Neural cell (in vitro differentiated cells): ENCODE data around the gene TSPOAP1. TPM values are rescaled to one million over a fixed set of nuclear protein-coding genes. Genes with fewer than 3 reads are reported as not detected.

Experiments used
- H2AFZ ChIP-seq: fragments of 200-600, 300-800 bp; sonication (generic), shearing (Covaris generic); 2 replicates; pipeline ENCODE4 v1.6.0; 2014; ENCODE audit warnings: low read depth, mild to moderate bottlenecking, antibody characterized with exemption, low read length, moderate library complexity
- H3F3A ChIP-seq: fragments of 200-600 bp; shearing (Covaris generic); 2 replicates; pipeline ENCODE4 v1.6.1; 2016; ENCODE audit warnings: mild to moderate bottlenecking, moderate library complexity, mixed read lengths, antibody characterized with exemption, low read length; ENCODE audit not compliant: insufficient read depth, poor library complexity, severe bottlenecking
- H3K27ac ChIP-seq: fragments of 200-600, 300-800 bp; sonication (generic), shearing (Covaris generic); 2 replicates; pipeline ENCODE4 v1.5.1; 2014; ENCODE audit warnings: mild to moderate bottlenecking, low read length, moderate library complexity
- H3K27me3 ChIP-seq: fragments of 300-800, 200-600 bp; sonication (generic), shearing (Covaris generic); 2 replicates; pipeline ENCODE4 v1.6.0; 2014; ENCODE audit warnings: mild to moderate bottlenecking, low read depth, low read length, moderate library complexity; ENCODE audit not compliant: insufficient read depth
- H3K36me3 ChIP-seq: fragments of 300-800, 200-600 bp; sonication (generic), shearing (Covaris generic); 2 replicates; pipeline ENCODE4 v1.5.1; 2014; ENCODE audit warnings: mild to moderate bottlenecking, antibody characterized with exemption, low read length, moderate library complexity; ENCODE audit not compliant: insufficient read depth
- H3K4me2 ChIP-seq: fragments of 300-800, 200-600 bp; sonication (generic), shearing (Covaris generic); 2 replicates; pipeline ENCODE4 v1.6.0; 2014; ENCODE audit warnings: mild to moderate bottlenecking, low read length
- H3K4me3 ChIP-seq: fragments of 300-800, 200-600 bp; sonication (generic), shearing (Covaris generic); 2 replicates; pipeline ENCODE4 v1.5.1; 2014; ENCODE audit warnings: mild to moderate bottlenecking, low read length, moderate library complexity
- H3K79me2 ChIP-seq: fragments of 200-600 bp; shearing (Covaris generic); replicated peaks from 2 replicates; pipeline ENCODE4 v1.6.0; 2014; ENCODE audit warnings: mild to moderate bottlenecking, low read length, moderate library complexity; ENCODE audit not compliant: insufficient read depth
- H3K9ac ChIP-seq: fragments of 300-800, 200-600 bp; sonication (generic), shearing (Covaris generic); 2 replicates; pipeline ENCODE4 v1.6.1; 2016; ENCODE audit warnings: mild to moderate bottlenecking, low read length, mixed read lengths
- H3K9me2 ChIP-seq: fragments of 200-600 bp; shearing (Covaris generic); 2 replicates; pipeline ENCODE4 v1.6.1; 2016; ENCODE audit warnings: mild to moderate bottlenecking, low read length, mixed read lengths; ENCODE audit not compliant: insufficient read depth
- H3K9me3 ChIP-seq: fragments of 200-600, 300-800 bp; sonication (generic), shearing (Covaris generic); 2 replicates; pipeline ENCODE4 v1.6.1; 2016; ENCODE audit warnings: mild to moderate bottlenecking, mixed run types, low read length, moderate library complexity, mixed read lengths
- H4K20me1 ChIP-seq: fragments of 200-600 bp; shearing (Covaris generic); 2 replicates; pipeline ENCODE4 v1.6.1; 2016; ENCODE audit warnings: mild to moderate bottlenecking, mixed run types; ENCODE audit not compliant: insufficient read depth
- CTCF ChIP-seq: fragments of 450-650 bp; IDR thresholded peaks from 2 replicates; pipeline ENCODE4 v1.5.1; 2014; ENCODE audit warnings: antibody characterized with exemption, mild to moderate bottlenecking, moderate library complexity; ENCODE audit not compliant: poor library complexity, severe bottlenecking
- EP300 ChIP-seq: fragments of 450-650 bp; conservative IDR thresholded peaks from 2 replicates; pipeline ENCODE4 v1.6.1; 2014; ENCODE audit warnings: antibody characterized with exemption, mild to moderate bottlenecking, moderate library complexity; ENCODE audit not compliant: poor library complexity, severe bottlenecking
- EZH2 ChIP-seq: fragments of 200-600, 300-800 bp; shearing (Covaris generic), sonication (generic); IDR thresholded peaks from 2 replicates; pipeline ENCODE4 v1.6.1; 2014; ENCODE audit warnings: antibody characterized with exemption, low read length, borderline replicate concordance, mild to moderate bottlenecking; ENCODE audit not compliant: insufficient read depth, poor library complexity, severe bottlenecking
- MXI1 ChIP-seq: fragments of 450-650 bp; conservative IDR thresholded peaks from 2 replicates; pipeline ENCODE4 v1.6.1; 2014; ENCODE audit warnings: antibody characterized with exemption, mild to moderate bottlenecking; ENCODE audit not compliant: poor library complexity, severe bottlenecking
- POLR2AphosphoS5 ChIP-seq: IDR thresholded peaks from 2 replicates; pipeline ENCODE4 v1.6.1; 2012
- RAD21 ChIP-seq: fragments of 450-650 bp; conservative IDR thresholded peaks from 2 replicates; pipeline ENCODE4 v1.6.1; 2014; ENCODE audit warnings: antibody characterized with exemption, mild to moderate bottlenecking, moderate library complexity
- REST ChIP-seq: IDR thresholded peaks from 2 replicates; pipeline ENCODE4 v1.6.1; 2012; ENCODE audit warnings: borderline replicate concordance
- SMC3 ChIP-seq: fragments of 450-650 bp; conservative IDR thresholded peaks from 2 replicates; pipeline ENCODE4 v1.6.1; 2014; ENCODE audit warnings: antibody characterized with exemption, mild to moderate bottlenecking, moderate library complexity; ENCODE audit not compliant: poor library complexity
- TAF1 ChIP-seq: IDR thresholded peaks from 2 replicates; pipeline ENCODE4 v1.6.1; 2012; ENCODE audit warnings: low read depth
- polyA plus RNA-seq: library from polyadenylated mRNA; depleted of rRNA; stranded (reverse); fragments of >200 nt; gene quantifications from 2 replicates; pipeline ENCODE4 v1.2.3, GENCODE V29; 2014

Gene TSPOAP1
- polyA plus RNA-seq, 1 donor from 2014 or later = 103 TPM

GRCh38 chr17:58351831-58352595 is 23.4 kb upstream of the TSPOAP1 start, which contains the start of gene SUPT4H1:
SUPT4H1 (minus strand) TSS chr17:58352201; CDS start chr17:58352135, 66 bp downstream.
- H2AFZ ChIP-seq = peak within 1 kb of the TSS; percentile 61
- no peaks in the 10 kb centered on the region for H3K9me2 ChIP-seq
- peaks cover 2% of the 10 kb centered on the region for H3F3A ChIP-seq
- H3K27ac ChIP-seq = peak within 1 kb of the TSS; percentile 73
- no peaks in the 10 kb centered on the region for H3K27me3 ChIP-seq
- H3K4me3 ChIP-seq = peak within 1 kb of the TSS; percentile 93
- peaks cover 8% of the 10 kb centered on the region for H3K36me3 ChIP-seq
- TF ChIP-seq RAD21 = peak; percentile 55
- TF ChIP-seq TAF1 = peak; percentile 62
- peak; percentile 69 for TF ChIP-seq REST
- TF ChIP-seq SMC3 = peak; percentile 62
- TF ChIP-seq EZH2 = no peak
- peak; percentile 84 for TF ChIP-seq MXI1
- TF ChIP-seq CTCF = peak; percentile 18
- peak; percentile 89 for TF ChIP-seq POLR2AphosphoS5
- peak; percentile 70 for TF ChIP-seq EP300
- H3K79me2 ChIP-seq = peaks cover 11% of the 10 kb centered on the region
- H3K9ac ChIP-seq = peak within 1 kb of the TSS; percentile 83
- peak within 1 kb of the TSS; percentile 81 for H3K4me2 ChIP-seq
- H3K9me3 ChIP-seq = no peaks in the 10 kb centered on the region
- no peaks in the 10 kb centered on the region for H4K20me1 ChIP-seq

- TF ChIP-seq CTCF (no peak), REST (no peak), POLR2AphosphoS5 (no peak), TAF1 (no peak), EZH2 (no peak), EP300 (no peak), SMC3 (no peak), RAD21 (no peak), MXI1 (no peak)
Observed at GRCh38 chr17:58351182-58351581, 22.6 kb upstream of the TSPOAP1 start.

More at GRCh38 chr17:58351182-58351581, 22.6 kb upstream of the TSPOAP1 start:
- H3K9ac ChIP-seq = peak overlapping the region; percentile 83
- no peak overlapping the region for H2AFZ ChIP-seq
- H3K27me3 ChIP-seq = no peaks in the 10 kb centered on the region
- H3K79me2 ChIP-seq = peaks cover 11% of the 10 kb centered on the region
- H3K4me2 ChIP-seq = peak overlapping the region; percentile 65
- no peaks in the 10 kb centered on the region for H3K9me3 ChIP-seq
- H4K20me1 ChIP-seq = no peaks in the 10 kb centered on the region
- H3F3A ChIP-seq = peaks cover 2% of the 10 kb centered on the region
- peak overlapping the region; percentile 93 for H3K4me3 ChIP-seq
- H3K9me2 ChIP-seq = no peaks in the 10 kb centered on the region
- H3K36me3 ChIP-seq = peaks cover 8% of the 10 kb centered on the region
- no peak overlapping the region for H3K27ac ChIP-seq
